Thyroid gland (tissue), 4 donors: Measurements from ENCODE around the gene WDR11. TPM values are rescaled to one million over a fixed set of nuclear protein-coding genes. Genes with fewer than 3 reads are reported as not detected.

Experiments
- DNase-seq, 2 donors: peaks; one replicate each; pipeline ENCODE4 v3.0.0-alpha.2; 2019
- H3K27ac ChIP-seq, 3 donors: fragments of 200-600 bp; sonication (generic); 1 replicate in 2 of 3; 2 replicates in 1 of 3; pipeline ENCODE4 v1.5.1; 2016 to 2019; ENCODE audit warnings: mild to moderate bottlenecking in 1 of 3, moderate library complexity in 1 of 3
- H3K27me3 ChIP-seq: fragments of 200-600 bp; sonication (generic); one replicate; pipeline ENCODE4 v1.5.1; 2019
- H3K36me3 ChIP-seq, 2 donors: fragments of 200-600 bp; sonication (generic); one replicate each; pipeline ENCODE4 v1.5.1; 2016 to 2019
- H3K4me1 ChIP-seq, 2 donors: fragments of 200-600 bp; sonication (generic); one replicate each; pipeline ENCODE4 v1.5.1; 2017 to 2019
- H3K4me3 ChIP-seq, 3 donors: fragments of 200-600 bp; sonication (generic); replicated peaks in 1 of 3; 1 replicate in 2 of 3; 2 replicates in 1 of 3; pipeline ENCODE4 v1.5.1; 2016; ENCODE audit warnings: mild to moderate bottlenecking in 1 of 3
- H3K9me3 ChIP-seq: fragments of 200-600 bp; sonication (generic); one replicate; pipeline ENCODE4 v1.5.1; 2017
- CTCF ChIP-seq, 6 experiments: fragments of 200-600 bp in 3 of 6; fragments of 450-650 bp in 3 of 6; sonication (generic) in 3 of 6; IDR thresholded peaks; one replicate each; pipeline ENCODE4 v1.5.1; 2016 to 2019; ENCODE audit warnings: antibody characterized with exemption in 6 of 6, mild to moderate bottlenecking in 2 of 6, inconsistent platforms in 1 of 6, moderate library complexity in 1 of 6
- POLR2A ChIP-seq, 2 donors: fragments of 450-650 bp; IDR thresholded peaks; one replicate each; pipeline ENCODE4 v1.6.1; 2017; ENCODE audit warnings: antibody characterized with exemption in 2 of 2, mild to moderate bottlenecking in 2 of 2, moderate library complexity in 1 of 2
- WGBS, 2 donors: methylation state at CpG; one replicate each; pipeline ENCODE4 v1.1.5; 2017; 5-methylcytosine and 5-hydroxymethylcytosine counted together
- intact Hi-C: fragments of 100-400 bp; cut with DNase I; formaldehyde crosslinking; loops from one replicate; pipeline ENCODE4 v1.15.1; 2023
- total RNA-seq, 4 donors: library from RNA; depleted of rRNA; stranded (reverse); fragments of >200 nt; gene quantifications; one replicate each; pipeline ENCODE4 v1.2.3, GENCODE V29; 2016

The WDR11 gene
- total RNA-seq, 4 donors from 2014 or later: 76.9 to 95.5 (median 79.4) TPM

GRCh38 chr10:120832106-120832505 is 19.1 kb upstream of the WDR11 start:
- H3K27me3 ChIP-seq: no peaks in the 10 kb centered on the region
- TF ChIP-seq POLR2A (IDR thresholded peaks at IDR 0.05): no peak
- no peak for TF ChIP-seq CTCF (IDR thresholded peaks at IDR 0.05)
- no peaks in the 10 kb centered on the region for H3K36me3 ChIP-seq
- H3K9me3 ChIP-seq: no peaks in the 10 kb centered on the region
- no peaks in the 10 kb centered on the region for H3K4me1 ChIP-seq
- DNase-seq: no peak
- intact Hi-C loops: no loop called here
- H3K27ac ChIP-seq: no peak overlapping the region
- no peak overlapping the region for H3K4me3 ChIP-seq
- 73 to 76% methylated on average over 9 of the region's 9 CpGs for WGBS, 2 donors

- no peaks in the 10 kb centered on the region for H3K4me1 ChIP-seq
- H3K36me3 ChIP-seq: no peaks in the 10 kb centered on the region
- no peak overlapping the region for H3K27ac ChIP-seq
- H3K9me3 ChIP-seq: no peaks in the 10 kb centered on the region
- H3K27me3 ChIP-seq: no peaks in the 10 kb centered on the region
- 81 to 82% methylated on average over 6 of the region's 6 CpGs for WGBS, 2 donors
- no peak for DNase-seq
- H3K4me3 ChIP-seq: no peak overlapping the region
- TF ChIP-seq CTCF (IDR thresholded peaks at IDR 0.05): no peak
- TF ChIP-seq POLR2A (IDR thresholded peaks at IDR 0.05): no peak
- intact Hi-C loops: no loop called here
Observed at GRCh38 chr10:120833222-120833928, 17.8 kb upstream of the WDR11 start.

GRCh38 chr10:120835603-120836002 is 15.6 kb upstream of the WDR11 start:
- H3K36me3 ChIP-seq: no peaks in the 10 kb centered on the region
- no peaks in the 10 kb centered on the region for H3K9me3 ChIP-seq
- intact Hi-C loops: no loop called here
- H3K27ac ChIP-seq: no peak overlapping the region
- WGBS, 2 donors: 72 to 78% methylated on average over 2 of the region's 2 CpGs
- TF ChIP-seq POLR2A (IDR thresholded peaks at IDR 0.05) (no peak), CTCF (IDR thresholded peaks at IDR 0.05) (no peak)
- DNase-seq: no peak
- H3K4me1 ChIP-seq: no peaks in the 10 kb centered on the region
- no peaks in the 10 kb centered on the region for H3K27me3 ChIP-seq
- no peak overlapping the region for H3K4me3 ChIP-seq

- no peak overlapping the region for H3K27ac ChIP-seq
- intact Hi-C loops: no loop called here
- no peak for DNase-seq
- WGBS, 2 donors: 93 to 94% methylated on average over 3 of the region's 3 CpGs
- no peak for TF ChIP-seq POLR2A (IDR thresholded peaks at IDR 0.05)
- TF ChIP-seq CTCF (IDR thresholded peaks at IDR 0.05): no peak
- H3K4me1 ChIP-seq: no peaks in the 10 kb centered on the region
- H3K36me3 ChIP-seq: no peaks in the 10 kb centered on the region
- H3K9me3 ChIP-seq: no peaks in the 10 kb centered on the region
- no peak overlapping the region for H3K4me3 ChIP-seq
- H3K27me3 ChIP-seq: no peaks in the 10 kb centered on the region
Observed at GRCh38 chr10:120838941-120839340, 12.2 kb upstream of the WDR11 start.

GRCh38 chr10:120841522-120842189 is 9.5 kb upstream of the WDR11 start:
- WGBS, 2 donors: 82 to 86% methylated on average over 1 of the region's 1 CpG
- no peak overlapping the region for H3K4me3 ChIP-seq
- DNase-seq: no peak
- TF ChIP-seq POLR2A (IDR thresholded peaks at IDR 0.05) (no peak), CTCF (IDR thresholded peaks at IDR 0.05) (no peak)
- intact Hi-C loops: no loop called here
- no peaks in the 10 kb centered on the region for H3K9me3 ChIP-seq
- no peaks in the 10 kb centered on the region for H3K4me1 ChIP-seq
- H3K27ac ChIP-seq: no peak overlapping the region
- H3K27me3 ChIP-seq: no peaks in the 10 kb centered on the region
- H3K36me3 ChIP-seq: no peaks in the 10 kb centered on the region
